GM21447 (cell line): ENCODE measurements around the gene FOXI3.
"Not testable (repeated sequence)": the region's sequence is repeated elsewhere in the genome, so short reads cannot be mapped to it uniquely, and the experiment has no call there.

Experiments
- ATAC-seq: cut with Tn5 transposase; IDR thresholded peaks from one replicate; pipeline ENCODE4 v1.9.1; 2021; ENCODE audit not compliant: unreplicated experiment

Gene FOXI3

GRCh38 chr2:88442473-88442872 lies 10.0 kb downstream of the FOXI3 start:
- no peak for ATAC-seq

- no peak for ATAC-seq
Observed at GRCh38 chr2:88442061-88442460, 10.4 kb downstream of the FOXI3 start.

GRCh38 chr2:88437010-88437409 lies 15.5 kb downstream of the FOXI3 start:
- ATAC-seq, result no peak

GRCh38 chr2:88429929-88430328 lies 22.6 kb downstream of the FOXI3 start:
- ATAC-seq, result no peak

GRCh38 chr2:88423733-88424132 lies 28.8 kb downstream of the FOXI3 start:
- no peak for ATAC-seq

- not testable (repeated sequence) for ATAC-seq
Observed at GRCh38 chr2:88419051-88419450, 33.4 kb downstream of the FOXI3 start.

GRCh38 chr2:88416016-88416663 lies 36.4 kb downstream of the FOXI3 start:
- no peak for ATAC-seq

GRCh38 chr2:88408870-88409269 lies 43.6 kb downstream of the FOXI3 start:
- ATAC-seq, result not testable (repeated sequence)

- no peak for ATAC-seq
Observed at GRCh38 chr2:88400037-88400767, 52.3 kb downstream of the FOXI3 start.

- ATAC-seq, result no peak
Observed at GRCh38 chr2:88398180-88398579, 54.3 kb downstream of the FOXI3 start.
